LNCaP clone FGC (cell line): ENCODE measurements around the gene ZNF787.

Experiments
- DNase-seq: peaks from one replicate; pipeline ENCODE4 v3.0.0-alpha.2; 2011; ENCODE audit warnings: low read depth
- H3K4me3 ChIP-seq: 2 replicates; pipeline ENCODE4 v1.5.1; 2011; ENCODE audit warnings: mild to moderate bottlenecking, low read depth, low read length, control low read depth
- CTCF ChIP-seq: IDR thresholded peaks from 2 replicates; pipeline ENCODE4 v1.5.1; 2012; ENCODE audit warnings: mild to moderate bottlenecking; ENCODE audit not compliant: control insufficient read depth, insufficient read depth; ENCODE audit errors: extremely low read depth

Gene ZNF787

GRCh38 chr19:56092685-56093631, 28.1 kb downstream of the ZNF787 start:
- TF ChIP-seq CTCF: no peak
- no peak for DNase-seq
- peak overlapping the region; percentile 70 for H3K4me3 ChIP-seq

- TF ChIP-seq CTCF: no peak
- DNase-seq: peak; percentile 66
- peak overlapping the region; percentile 70 for H3K4me3 ChIP-seq
Observed at GRCh38 chr19:56091751-56092546, 29.1 kb downstream of the ZNF787 start.

- peak; percentile 27 for DNase-seq
- H3K4me3 ChIP-seq: peak overlapping the region; percentile 70
- TF ChIP-seq CTCF: no peak
Observed at GRCh38 chr19:56091066-56091490, 30.0 kb downstream of the ZNF787 start.

- no peak for DNase-seq
- TF ChIP-seq CTCF: no peak
- no peak overlapping the region for H3K4me3 ChIP-seq
Observed at GRCh38 chr19:56089344-56089743, 31.8 kb downstream of the ZNF787 start.

- no peak overlapping the region for H3K4me3 ChIP-seq
- no peak for TF ChIP-seq CTCF
Observed at GRCh38 chr19:56088497-56089215, 32.4 kb downstream of the ZNF787 start.

GRCh38 chr19:56087647-56088496, 33.2 kb downstream of the ZNF787 start:
- no peak for TF ChIP-seq CTCF
- no peak overlapping the region for H3K4me3 ChIP-seq
- no peak for DNase-seq

More at GRCh38 chr19:56088497-56089215, 32.4 kb downstream of the ZNF787 start:
- DNase-seq: no peak
